Activated CD8-positive, alpha-beta memory T cell treated with anti-CD3 and anti-CD28 coated beads, Interleukin-2, amount 10 ng/mL, durations not matched to agents 7 days and 5 days (primary cell): ENCODE results near the gene PIRT. TPM values are rescaled to one million over a fixed set of nuclear protein-coding genes. Genes with fewer than 3 reads are reported as not detected.

Experiments
- ATAC-seq: fragments of 150-1000 bp; cut with Tn5 transposase; one replicate; pipeline ENCODE4 v1.10.0; 2021; ENCODE audit warnings: moderate library complexity
- CTCF ChIA-PET: fragments of 350-600 bp; sonication (Branson Sonifier 250); formaldehyde crosslinking; loops from one replicate; lab custom pipeline; 2021; ENCODE audit warnings: antibody characterized with exemption; lab: Charles Lee
- DNase-seq: peaks from one replicate; pipeline ENCODE4 v3.0.0-alpha.2; 2020
- H3K27ac Mint-ChIP-seq: one replicate; pipeline ENCODE4 v1.8.0; 2021; ENCODE audit warnings: mild to moderate bottlenecking, mixed read lengths
- H3K27me3 Mint-ChIP-seq: one replicate; pipeline ENCODE4 v1.8.0; 2021; ENCODE audit warnings: mixed read lengths
- H3K36me3 Mint-ChIP-seq: one replicate; pipeline ENCODE4 v1.8.0; 2021; ENCODE audit warnings: mild to moderate bottlenecking, mixed read lengths
- H3K4me1 Mint-ChIP-seq: one replicate; pipeline ENCODE4 v1.8.0; 2021; ENCODE audit warnings: mixed read lengths
- H3K4me3 Mint-ChIP-seq: one replicate; pipeline ENCODE4 v1.8.0; 2021; ENCODE audit warnings: mild to moderate bottlenecking, moderate library complexity, mixed read lengths
- H3K9me3 Mint-ChIP-seq: one replicate; pipeline ENCODE4 v1.8.0; 2022; ENCODE audit warnings: low read depth, mixed read lengths
- total RNA-seq, 2 experiments: library from RNA; stranded (reverse); gene quantifications; one replicate each; pipeline ENCODE4 v1.2.3, GENCODE V29; 2021

PIRT gene
- total RNA-seq, 2 experiments from 2014 or later = not detected

GRCh38 chr17:10807704-10808128 is 30.2 kb downstream of the PIRT start:
- DNase-seq (no peak), ATAC-seq (no peak)
- CTCF ChIA-PET = no interaction called here
- Mint-ChIP-seq H3K27me3 (no peaks in the 10 kb centered on the region), H3K9me3 (no peaks in the 10 kb centered on the region), H3K4me3 (no peak overlapping the region), H3K36me3 (no peaks in the 10 kb centered on the region), H3K4me1 (no peaks in the 10 kb centered on the region), H3K27ac (no peak overlapping the region)

GRCh38 chr17:10806545-10807262 is 31.2 kb downstream of the PIRT start:
- Mint-ChIP-seq H3K36me3 (no peaks in the 10 kb centered on the region), H3K27me3 (no peaks in the 10 kb centered on the region), H3K9me3 (no peaks in the 10 kb centered on the region), H3K4me1 (no peaks in the 10 kb centered on the region), H3K4me3 (no peak overlapping the region), H3K27ac (no peak overlapping the region)
- CTCF ChIA-PET = no interaction called here
- DNase-seq (no peak), ATAC-seq (no peak)

GRCh38 chr17:10805911-10806310 is 32.0 kb downstream of the PIRT start:
- H3K36me3 Mint-ChIP-seq = no peaks in the 10 kb centered on the region
- H3K27me3 Mint-ChIP-seq = no peaks in the 10 kb centered on the region
- H3K27ac Mint-ChIP-seq = no peak overlapping the region
- no peaks in the 10 kb centered on the region for H3K4me1 Mint-ChIP-seq
- DNase-seq (no peak), ATAC-seq (no peak)
- no peak overlapping the region for H3K4me3 Mint-ChIP-seq
- CTCF ChIA-PET = no interaction called here
- H3K9me3 Mint-ChIP-seq = no peaks in the 10 kb centered on the region

- CTCF ChIA-PET = no interaction called here
- ATAC-seq (no peak), DNase-seq (no peak)
- no peaks in the 10 kb centered on the region for H3K4me1 Mint-ChIP-seq
- H3K9me3 Mint-ChIP-seq = no peaks in the 10 kb centered on the region
- no peaks in the 10 kb centered on the region for H3K36me3 Mint-ChIP-seq
- no peak overlapping the region for H3K4me3 Mint-ChIP-seq
- no peaks in the 10 kb centered on the region for H3K27me3 Mint-ChIP-seq
- H3K27ac Mint-ChIP-seq = no peak overlapping the region
Measured at GRCh38 chr17:10804546-10804945, 33.3 kb downstream of the PIRT start.

- no peak for DNase-seq
- no peaks in the 10 kb centered on the region for H3K27me3 Mint-ChIP-seq
- no peak for ATAC-seq
- no peaks in the 10 kb centered on the region for H3K36me3 Mint-ChIP-seq
- H3K4me3 Mint-ChIP-seq = no peak within 1 kb of the TSS
- no peaks in the 10 kb centered on the region for H3K9me3 Mint-ChIP-seq
- H3K27ac Mint-ChIP-seq = no peak within 1 kb of the TSS
- CTCF ChIA-PET = no interaction called here
- no peaks in the 10 kb centered on the region for H3K4me1 Mint-ChIP-seq
Measured at GRCh38 chr17:10803830-10804475, 33.9 kb downstream of the PIRT start, which contains the start of gene TMEM238L. Gene TMEM238L, minus strand, starts transcription at chr17:10804099. Its CDS starts 136 bp downstream, at chr17:10803963.

- H3K27ac Mint-ChIP-seq = no peak overlapping the region
- no peaks in the 10 kb centered on the region for H3K9me3 Mint-ChIP-seq
- ATAC-seq (no peak), DNase-seq (no peak)
- H3K36me3 Mint-ChIP-seq = no peaks in the 10 kb centered on the region
- CTCF ChIA-PET = no interaction called here
- H3K4me3 Mint-ChIP-seq = no peak overlapping the region
- H3K27me3 Mint-ChIP-seq = no peaks in the 10 kb centered on the region
- no peaks in the 10 kb centered on the region for H3K4me1 Mint-ChIP-seq
Measured at GRCh38 chr17:10803350-10803749, 34.5 kb downstream of the PIRT start.

GRCh38 chr17:10802496-10803284 is 35.2 kb downstream of the PIRT start:
- Mint-ChIP-seq H3K27ac (no peak overlapping the region), H3K36me3 (no peaks in the 10 kb centered on the region), H3K4me3 (no peak overlapping the region), H3K9me3 (no peaks in the 10 kb centered on the region), H3K27me3 (no peaks in the 10 kb centered on the region), H3K4me1 (no peaks in the 10 kb centered on the region)
- CTCF ChIA-PET = no interaction called here
- DNase-seq (no peak), ATAC-seq (no peak)

GRCh38 chr17:10799407-10799806 is 38.5 kb downstream of the PIRT start:
- Mint-ChIP-seq H3K4me3 (no peak overlapping the region), H3K9me3 (no peaks in the 10 kb centered on the region), H3K36me3 (no peaks in the 10 kb centered on the region), H3K4me1 (no peaks in the 10 kb centered on the region), H3K27ac (no peak overlapping the region), H3K27me3 (no peaks in the 10 kb centered on the region)
- CTCF ChIA-PET = no interaction called here
- no peak for ATAC-seq
- DNase-seq = no peak

GRCh38 chr17:10798910-10799309 is 39.0 kb downstream of the PIRT start:
- H3K27ac Mint-ChIP-seq = no peak overlapping the region
- no peaks in the 10 kb centered on the region for H3K27me3 Mint-ChIP-seq
- no peaks in the 10 kb centered on the region for H3K4me1 Mint-ChIP-seq
- H3K9me3 Mint-ChIP-seq = no peaks in the 10 kb centered on the region
- H3K36me3 Mint-ChIP-seq = no peaks in the 10 kb centered on the region
- ATAC-seq (no peak), DNase-seq (no peak)
- no peak overlapping the region for H3K4me3 Mint-ChIP-seq
- CTCF ChIA-PET = no interaction called here

- H3K4me3 Mint-ChIP-seq = no peak overlapping the region
- CTCF ChIA-PET = no interaction called here
- H3K36me3 Mint-ChIP-seq = no peaks in the 10 kb centered on the region
- peaks cover 3% of the 10 kb centered on the region for H3K4me1 Mint-ChIP-seq
- no peak for DNase-seq
- no peaks in the 10 kb centered on the region for H3K9me3 Mint-ChIP-seq
- no peak for ATAC-seq
- H3K27ac Mint-ChIP-seq = no peak overlapping the region
- no peaks in the 10 kb centered on the region for H3K27me3 Mint-ChIP-seq
Measured at GRCh38 chr17:10798332-10798749, 39.5 kb downstream of the PIRT start.

- CTCF ChIA-PET = no interaction called here
- Mint-ChIP-seq H3K27ac (no peak overlapping the region), H3K4me3 (no peak overlapping the region)
Measured at GRCh38 chr17:10797476-10798328, 40.2 kb downstream of the PIRT start.

GRCh38 chr17:10793816-10794215 is 44.1 kb downstream of the PIRT start:
- CTCF ChIA-PET = no interaction called here
- no peaks in the 10 kb centered on the region for H3K9me3 Mint-ChIP-seq
- H3K36me3 Mint-ChIP-seq = no peaks in the 10 kb centered on the region
- peaks cover 5% of the 10 kb centered on the region for H3K4me1 Mint-ChIP-seq
- H3K27me3 Mint-ChIP-seq = no peaks in the 10 kb centered on the region
- ATAC-seq (no peak), DNase-seq (no peak)
- no peak overlapping the region for H3K4me3 Mint-ChIP-seq
- no peak overlapping the region for H3K27ac Mint-ChIP-seq

More at GRCh38 chr17:10797476-10798328, 40.2 kb downstream of the PIRT start:
- no peak for ATAC-seq
- H3K36me3 Mint-ChIP-seq = no peaks in the 10 kb centered on the region
- H3K4me1 Mint-ChIP-seq = peaks cover 5% of the 10 kb centered on the region
- no peaks in the 10 kb centered on the region for H3K27me3 Mint-ChIP-seq
- DNase-seq = no peak
- no peaks in the 10 kb centered on the region for H3K9me3 Mint-ChIP-seq

- CTCF ChIA-PET = no interaction called here
- no peaks in the 10 kb centered on the region for H3K36me3 Mint-ChIP-seq
- DNase-seq = no peak
Measured at GRCh38 chr17:10793256-10793655, 44.6 kb downstream of the PIRT start.

More at GRCh38 chr17:10793256-10793655, 44.6 kb downstream of the PIRT start:
- Mint-ChIP-seq H3K27ac (no peak overlapping the region), H3K27me3 (no peaks in the 10 kb centered on the region), H3K4me3 (no peak overlapping the region), H3K4me1 (peaks cover 5% of the 10 kb centered on the region), H3K9me3 (no peaks in the 10 kb centered on the region)
- ATAC-seq = no peak
